GM21529 (cell line): Measurements from ENCODE around the gene DOK4.

Experiments
- ATAC-seq: cut with Tn5 transposase; IDR thresholded peaks from one replicate; pipeline ENCODE4 v1.9.1; 2021; ENCODE audit not compliant: unreplicated experiment

The DOK4 gene

GRCh38 chr16:57478396-57479204 is 7.7 kb downstream of the DOK4 start:
- no peak for ATAC-seq

GRCh38 chr16:57477531-57478202 is 8.6 kb downstream of the DOK4 start:
- ATAC-seq: no peak

GRCh38 chr16:57476546-57477410 is 9.5 kb downstream of the DOK4 start:
- ATAC-seq: no peak

- ATAC-seq: peak; percentile 96
Observed at GRCh38 chr16:57475711-57476339, 10.5 kb downstream of the DOK4 start.

GRCh38 chr16:57474671-57475661 is 11.3 kb downstream of the DOK4 start:
- ATAC-seq: no peak

GRCh38 chr16:57473906-57474305 is 12.4 kb downstream of the DOK4 start:
- ATAC-seq: no peak

- no peak for ATAC-seq
Observed at GRCh38 chr16:57473176-57473840, 13.0 kb downstream of the DOK4 start.

GRCh38 chr16:57472665-57473060 is 13.6 kb downstream of the DOK4 start:
- ATAC-seq: no peak

GRCh38 chr16:57471852-57472664 is 14.2 kb downstream of the DOK4 start:
- no peak for ATAC-seq

GRCh38 chr16:57471209-57471608 is 15.1 kb downstream of the DOK4 start:
- ATAC-seq: no peak

GRCh38 chr16:57470711-57471110 is 15.6 kb downstream of the DOK4 start:
- no peak for ATAC-seq

- ATAC-seq: no peak
Observed at GRCh38 chr16:57469917-57470470, 16.3 kb downstream of the DOK4 start.

GRCh38 chr16:57469046-57469445 is 17.2 kb downstream of the DOK4 start:
- no peak for ATAC-seq

GRCh38 chr16:57468346-57468745 is 17.9 kb downstream of the DOK4 start:
- ATAC-seq: no peak

GRCh38 chr16:57464523-57464922 is 21.8 kb downstream of the DOK4 start:
- ATAC-seq: no peak

- peak; percentile 17 for ATAC-seq
Observed at GRCh38 chr16:57462978-57463362, 23.3 kb downstream of the DOK4 start.

- ATAC-seq: peak; percentile 88
Observed at GRCh38 chr16:57462209-57462977, 23.9 kb downstream of the DOK4 start, which contains the start of gene POLR2C. POLR2C (plus strand) TSS chr16:57462679; CDS start chr16:57462725, 46 bp downstream.
